Measurements from ENCODE around the gene NRBF2. TPM values are rescaled to one million over a fixed set of nuclear protein-coding genes. Genes with fewer than 3 reads are reported as not detected.

The NRBF2 gene
- total RNA-seq, 2 donors from 2014 or later, result 27.5 to 28.9 TPM

DNA sequence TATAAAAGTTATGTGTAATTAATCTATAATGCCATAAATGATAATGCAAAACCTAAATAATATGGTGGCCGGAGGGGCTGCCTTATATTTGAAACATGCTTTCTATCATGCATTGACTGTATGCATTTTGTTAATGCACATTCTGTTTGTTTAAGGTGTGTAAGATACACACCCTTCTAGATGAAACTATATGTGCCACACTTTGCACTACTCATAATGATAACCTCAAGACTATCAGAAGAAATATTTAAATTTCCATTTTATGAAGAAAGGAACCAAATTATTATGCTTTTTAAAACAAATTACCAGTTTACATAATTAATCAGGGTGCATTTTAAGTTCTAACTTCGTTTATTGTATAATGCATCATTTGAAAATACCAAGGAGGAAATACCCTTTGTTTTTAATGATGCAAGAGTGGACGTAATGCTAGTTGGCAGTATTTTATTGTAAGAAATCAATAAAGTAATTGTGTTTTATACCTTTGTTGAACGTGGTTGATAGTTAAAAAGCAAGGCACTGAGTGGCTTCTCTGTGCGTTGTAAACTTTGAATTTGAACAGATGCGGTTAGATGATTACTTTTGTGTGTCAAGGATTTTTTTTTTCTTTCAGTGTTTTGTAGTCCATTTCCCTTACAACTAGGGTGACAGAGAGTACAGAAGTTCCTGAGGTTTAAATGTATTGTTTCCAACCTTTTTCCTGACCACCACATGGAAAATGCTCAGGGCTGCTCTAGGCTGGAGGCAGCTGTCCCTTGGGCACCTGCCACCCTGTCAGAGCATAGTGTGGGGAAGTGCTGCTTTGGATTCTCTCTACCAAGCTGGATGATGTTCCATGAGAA is 21.6 kb downstream of the NRBF2 start:
- Histone ChIP-seq H3K9ac (ENCODE audit: extremely low read depth, low read length, poor library complexity, severe bottlenecking) (no peak overlapping the region), H3K27ac (ENCODE audit: low read depth, low read length) (no peak overlapping the region), H3K9me3 (ENCODE audit: control insufficient read depth, low read length) (no peaks in the 10 kb centered on the region), H3K4me3 (ENCODE audit: low read length) (no peak overlapping the region), H3K36me3 (ENCODE audit: control insufficient read depth, insufficient read depth, low read length) (peaks cover 45% of the 10 kb centered on the region), H3K4me1 (ENCODE audit: control insufficient read depth, insufficient read depth, low read length) (peaks cover 3% of the 10 kb centered on the region), H3K27me3 (ENCODE audit: control insufficient read depth, insufficient read depth, low read length, poor library complexity, severe bottlenecking) (no peaks in the 10 kb centered on the region)
- WGBS, 2 experiments (ENCODE audit: insufficient coverage in 1 of 2, insufficient read length in 1 of 2), result 92 to 98% methylated on average over 4 to 6 of the region's 6 CpGs
- DNase-seq, result no peak
- Mint-ChIP-seq H3K27me3 (ENCODE audit: insufficient read depth) (no peaks in the 10 kb centered on the region), H3K36me3 (ENCODE audit: low read depth) (peaks cover 41% of the 10 kb centered on the region), H3K4me3 (no peak overlapping the region), H3K4me1 (peaks cover 12% of the 10 kb centered on the region), H3K27ac (no peak overlapping the region), H3K9me3 (no peaks in the 10 kb centered on the region)
- TF ChIP-seq CTCF (conservative IDR thresholded peaks at IDR 0.05), result no peak

DNA sequence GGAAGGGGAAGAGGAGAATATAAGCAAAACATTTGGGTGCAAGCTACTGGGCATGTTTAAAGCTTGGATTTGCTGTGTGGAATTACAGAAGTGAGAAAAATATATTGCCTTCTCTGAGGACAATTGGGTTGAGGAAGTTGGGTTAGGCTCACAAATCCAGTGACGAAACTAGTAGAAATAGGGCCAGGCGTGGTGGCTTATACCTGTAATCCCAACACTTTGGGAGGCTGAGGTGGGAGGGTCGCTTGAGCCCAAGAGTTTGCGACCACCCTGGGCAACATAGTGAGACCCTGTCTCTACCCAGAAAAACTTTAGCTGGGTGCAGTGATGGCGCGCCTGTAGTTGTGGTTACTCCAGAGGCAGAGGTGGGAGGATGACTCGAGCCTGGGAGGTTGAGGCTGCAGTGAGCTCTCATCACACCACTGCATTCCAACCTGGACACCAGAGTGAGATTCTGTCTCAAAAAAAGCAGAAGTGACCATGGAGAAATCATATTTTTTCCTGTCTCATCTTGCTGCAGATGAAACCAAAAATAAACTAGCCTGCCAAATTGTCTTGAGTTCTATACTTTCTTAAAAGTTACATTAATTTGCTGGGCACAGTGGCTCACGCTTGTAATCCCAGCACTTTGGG is 22.4 kb downstream of the NRBF2 start:
- no peak for TF ChIP-seq CTCF (conservative IDR thresholded peaks at IDR 0.05)
- no peaks in the 10 kb centered on the region for H3K27me3 ChIP-seq (ENCODE audit: control insufficient read depth, insufficient read depth, low read length, poor library complexity, severe bottlenecking)
- 94% methylated on average over 7 to 8 of the region's 8 CpGs for WGBS, 2 experiments (ENCODE audit: insufficient coverage in 1 of 2, insufficient read length in 1 of 2)
- Mint-ChIP-seq H3K36me3 (ENCODE audit: low read depth) (peaks cover 39% of the 10 kb centered on the region), H3K27me3 (ENCODE audit: insufficient read depth) (no peaks in the 10 kb centered on the region), H3K4me3 (no peak overlapping the region), H3K9me3 (no peaks in the 10 kb centered on the region), H3K27ac (no peak overlapping the region), H3K4me1 (peaks cover 12% of the 10 kb centered on the region)
- no peak overlapping the region for H3K27ac ChIP-seq (ENCODE audit: low read depth, low read length)
- no peak overlapping the region for H3K4me3 ChIP-seq (ENCODE audit: low read length)
- H3K9ac ChIP-seq (ENCODE audit: extremely low read depth, low read length, poor library complexity, severe bottlenecking), result no peak overlapping the region
- no peaks in the 10 kb centered on the region for H3K9me3 ChIP-seq (ENCODE audit: control insufficient read depth, low read length)
- no peak for DNase-seq
- peaks cover 3% of the 10 kb centered on the region for H3K4me1 ChIP-seq (ENCODE audit: control insufficient read depth, insufficient read depth, low read length)
- peaks cover 45% of the 10 kb centered on the region for H3K36me3 ChIP-seq (ENCODE audit: control insufficient read depth, insufficient read depth, low read length)

DNA sequence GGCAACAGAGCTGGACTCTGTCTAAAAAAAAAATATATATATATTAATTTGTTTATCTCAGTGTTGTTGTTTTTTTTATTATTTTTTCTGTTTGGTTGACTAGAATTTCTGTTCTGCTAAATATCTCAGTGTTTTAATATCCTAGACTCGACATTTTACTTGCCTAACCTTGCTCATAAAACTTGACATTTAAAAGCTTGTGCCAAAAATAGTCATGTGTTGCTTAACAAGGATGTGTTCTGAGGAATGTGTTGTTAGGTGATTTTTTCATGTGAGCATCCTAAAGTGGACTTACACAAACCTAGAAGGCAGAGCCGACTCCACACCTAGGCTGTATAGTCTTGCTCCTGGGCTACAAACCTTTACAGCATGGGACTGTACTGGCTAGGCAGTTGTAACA is 23.1 kb downstream of the NRBF2 start:
- DNase-seq, result no peak
- no peaks in the 10 kb centered on the region for H3K27me3 Mint-ChIP-seq (ENCODE audit: insufficient read depth)
- peaks cover 40% of the 10 kb centered on the region for H3K36me3 ChIP-seq (ENCODE audit: control insufficient read depth, insufficient read depth, low read length)
- peaks cover 34% of the 10 kb centered on the region for H3K36me3 Mint-ChIP-seq (ENCODE audit: low read depth)
- no peak overlapping the region for H3K4me3 ChIP-seq (ENCODE audit: low read length)
- no peaks in the 10 kb centered on the region for H3K9me3 Mint-ChIP-seq
- H3K4me1 Mint-ChIP-seq, result peaks cover 12% of the 10 kb centered on the region
- no peak overlapping the region for H3K4me3 Mint-ChIP-seq
- H3K27ac ChIP-seq (ENCODE audit: low read depth, low read length), result no peak overlapping the region
- H3K9ac ChIP-seq (ENCODE audit: extremely low read depth, low read length, poor library complexity, severe bottlenecking), result no peak overlapping the region
- H3K27ac Mint-ChIP-seq, result no peak overlapping the region
- 93% methylated on average over 2 of the region's 2 CpGs; no CpG with 5 or more reads in 1 of the 2 experiments for WGBS, 2 experiments (ENCODE audit: insufficient coverage in 1 of 2, insufficient read length in 1 of 2)
- no peaks in the 10 kb centered on the region for H3K27me3 ChIP-seq (ENCODE audit: control insufficient read depth, insufficient read depth, low read length, poor library complexity, severe bottlenecking)
- no peak for TF ChIP-seq CTCF (conservative IDR thresholded peaks at IDR 0.05)
- peaks cover 3% of the 10 kb centered on the region for H3K4me1 ChIP-seq (ENCODE audit: control insufficient read depth, insufficient read depth, low read length)
- no peaks in the 10 kb centered on the region for H3K9me3 ChIP-seq (ENCODE audit: control insufficient read depth, low read length)
